Keratinocyte (primary cell): ENCODE data around the gene EBF3. TPM values are rescaled to one million over a fixed set of nuclear protein-coding genes. Genes with fewer than 3 reads are reported as not detected.

ENCODE experiments used
- DNase-seq: peaks from one replicate; pipeline ENCODE4 v3.0.0-alpha.2; 2011; ENCODE audit warnings: low read depth, missing footprints, low spot score
- FAIRE-seq: peaks from 2 replicates; lab custom pipeline; 2011; peaks lifted over from hg19 to GRCh38; lab: Jason Lieb, UNC
- H2AFZ ChIP-seq: 2 replicates; pipeline ENCODE4 v1.6.0; 2012; ENCODE audit warnings: low read length, control low read depth, inconsistent platforms; ENCODE audit not compliant: control insufficient read depth
- H3K27ac ChIP-seq: 2 replicates; pipeline ENCODE4 v1.5.1; 2011; ENCODE audit warnings: low read length; ENCODE audit not compliant: control insufficient read depth, insufficient read depth
- H3K27me3 ChIP-seq: 3 replicates; pipeline ENCODE4 v1.6.0; 2011; ENCODE audit warnings: low read length; ENCODE audit not compliant: control insufficient read depth, insufficient read depth; ENCODE audit errors: extremely low read depth
- H3K36me3 ChIP-seq, 2 experiments: 2 replicates in 1 of 2; 3 replicates in 1 of 2; pipeline ENCODE4 v1.5.1; 2011; ENCODE audit warnings: low read length in 2 of 2, mild to moderate bottlenecking in 1 of 2; ENCODE audit not compliant: control insufficient read depth in 2 of 2, insufficient read depth in 2 of 2; ENCODE audit errors: extremely low read depth in 1 of 2
- H3K4me1 ChIP-seq: 3 replicates; pipeline ENCODE4 v1.5.1; 2011; ENCODE audit warnings: low read length; ENCODE audit not compliant: control insufficient read depth, insufficient read depth; ENCODE audit errors: extremely low read depth
- H3K4me2 ChIP-seq: 3 replicates; pipeline ENCODE4 v1.6.0; 2011; ENCODE audit warnings: low read depth, low read length; ENCODE audit not compliant: control insufficient read depth, insufficient read depth; ENCODE audit errors: extremely low read depth
- H3K4me3 ChIP-seq, 3 experiments: fragments of 200-600 bp in 1 of 3; sonication (generic) in 1 of 3; 2 replicates in 2 of 3; 3 replicates in 1 of 3; pipeline ENCODE4 v1.5.1; 2011 to 2016; ENCODE audit warnings: low read length in 3 of 3, mild to moderate bottlenecking in 3 of 3, control low read depth in 2 of 3, inconsistent platforms in 1 of 3, low read depth in 1 of 3, mixed read lengths in 1 of 3, mixed run types in 1 of 3, moderate library complexity in 1 of 3; ENCODE audit not compliant: control insufficient read depth in 2 of 3, insufficient read depth in 2 of 3; ENCODE audit errors: extremely low read depth in 1 of 3
- H3K79me2 ChIP-seq: 2 replicates; pipeline ENCODE4 v1.6.0; 2012; ENCODE audit warnings: low read length; ENCODE audit not compliant: control insufficient read depth, insufficient read depth
- H3K9ac ChIP-seq: 3 replicates; pipeline ENCODE4 v1.6.0; 2011; ENCODE audit warnings: low read length; ENCODE audit not compliant: control insufficient read depth, insufficient read depth; ENCODE audit errors: extremely low read depth
- H3K9me1 ChIP-seq: 3 replicates; pipeline ENCODE4 v1.6.0; 2011; ENCODE audit warnings: low read length; ENCODE audit not compliant: control insufficient read depth, insufficient read depth; ENCODE audit errors: extremely low read depth
- H3K9me3 ChIP-seq: 2 replicates; pipeline ENCODE4 v1.5.1; 2012; ENCODE audit warnings: low read depth, low read length; ENCODE audit not compliant: control insufficient read depth
- H4K20me1 ChIP-seq: 3 replicates; pipeline ENCODE4 v1.6.0; 2011; ENCODE audit warnings: low read length; ENCODE audit not compliant: control insufficient read depth, insufficient read depth; ENCODE audit errors: extremely low read depth
- EZH2 ChIP-seq: IDR thresholded peaks from one replicate; pipeline ENCODE4 v1.6.1; 2012; ENCODE audit warnings: inconsistent platforms, mild to moderate bottlenecking, low read length, moderate library complexity
- dilution Hi-C: fragments of 300-500 bp; cut with MboI; formaldehyde crosslinking; loops from one replicate; pipeline ENCODE4 v1.7.0; 2020; ENCODE audit warnings: low sequenced_read_pairs; ENCODE audit not compliant: extremely low pct_ligation_motif_present
- polyA plus RNA-seq, 5 experiments: library from polyadenylated mRNA; depleted of rRNA in 3 of 5; stranded (reverse) in 3 of 5; stranded (forward) in 1 of 5; unstranded in 1 of 5; fragments of >200 nt; gene quantifications; 1 replicate in 1 of 5; 2 replicates in 3 of 5; 3 replicates in 1 of 5; pipeline versions ENCODE4 v1.2.1 to v1.2.3, GENCODE V29; 2011 to 2012; ENCODE audit warnings: missing spikeins in 2 of 5, low read depth in 1 of 5, low replicate concordance in 1 of 5
- TF ChIP-seq, protein P1 (sequence below), 3 experiments: IDR thresholded peaks in 1 of 3; conservative IDR thresholded peaks in 1 of 3; optimal IDR thresholded peaks in 1 of 3; 2 replicates in 2 of 3; 3 replicates in 1 of 3; pipeline versions ENCODE3 to v1.5.1; 2011; ENCODE audit warnings: low read length in 3 of 3, mild to moderate bottlenecking in 3 of 3, moderate library complexity in 2 of 3, control low read depth in 1 of 3, inconsistent platforms in 1 of 3; ENCODE audit not compliant: insufficient read depth in 2 of 3; ENCODE audit errors: extremely low read depth in 1 of 3

The EBF3 gene
- polyA plus RNA-seq, 1 donor (not counting 4 experiments of a cell fraction or from before 2014, with no cell fraction given): not detected

DNA sequence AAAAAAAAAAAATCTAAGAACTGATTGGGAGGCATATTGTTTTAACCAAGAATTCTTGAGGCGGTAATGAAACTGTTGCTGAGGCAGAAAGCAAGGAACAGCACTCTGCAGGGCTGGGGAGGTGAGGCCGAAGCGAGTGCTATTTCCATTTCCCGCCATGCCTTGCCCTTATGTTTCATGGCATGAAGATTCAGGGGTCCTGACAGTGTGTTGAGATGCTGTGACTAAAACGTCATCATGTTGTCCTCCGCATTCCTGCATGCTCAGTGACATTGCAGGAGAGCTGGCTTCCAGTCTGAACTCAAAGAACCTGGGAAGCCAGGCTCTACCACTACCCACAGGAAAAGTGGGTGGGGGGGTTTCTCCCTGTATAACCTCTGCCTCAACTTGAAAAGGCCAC lies 85.2 kb downstream of the EBF3 start:
- DNase-seq (no peak), FAIRE-seq (no peak)
- Histone ChIP-seq H3K9ac (no peak overlapping the region), H3K27ac (no peak overlapping the region), H3K9me1 (no peaks in the 10 kb centered on the region), H3K9me3 (peaks cover 3% of the 10 kb centered on the region), H3K36me3 (no peaks in the 10 kb centered on the region), H4K20me1 (no peaks in the 10 kb centered on the region), H3K27me3 (no peaks in the 10 kb centered on the region), H3K4me2 (no peak overlapping the region), H3K4me1 (no peaks in the 10 kb centered on the region), H2AFZ (no peak overlapping the region), H3K79me2 (no peaks in the 10 kb centered on the region), H3K4me3 (no peak overlapping the region)
- TF ChIP-seq, protein P1, sequence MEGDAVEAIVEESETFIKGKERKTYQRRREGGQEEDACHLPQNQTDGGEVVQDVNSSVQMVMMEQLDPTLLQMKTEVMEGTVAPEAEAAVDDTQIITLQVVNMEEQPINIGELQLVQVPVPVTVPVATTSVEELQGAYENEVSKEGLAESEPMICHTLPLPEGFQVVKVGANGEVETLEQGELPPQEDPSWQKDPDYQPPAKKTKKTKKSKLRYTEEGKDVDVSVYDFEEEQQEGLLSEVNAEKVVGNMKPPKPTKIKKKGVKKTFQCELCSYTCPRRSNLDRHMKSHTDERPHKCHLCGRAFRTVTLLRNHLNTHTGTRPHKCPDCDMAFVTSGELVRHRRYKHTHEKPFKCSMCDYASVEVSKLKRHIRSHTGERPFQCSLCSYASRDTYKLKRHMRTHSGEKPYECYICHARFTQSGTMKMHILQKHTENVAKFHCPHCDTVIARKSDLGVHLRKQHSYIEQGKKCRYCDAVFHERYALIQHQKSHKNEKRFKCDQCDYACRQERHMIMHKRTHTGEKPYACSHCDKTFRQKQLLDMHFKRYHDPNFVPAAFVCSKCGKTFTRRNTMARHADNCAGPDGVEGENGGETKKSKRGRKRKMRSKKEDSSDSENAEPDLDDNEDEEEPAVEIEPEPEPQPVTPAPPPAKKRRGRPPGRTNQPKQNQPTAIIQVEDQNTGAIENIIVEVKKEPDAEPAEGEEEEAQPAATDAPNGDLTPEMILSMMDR (optimal IDR thresholded peaks at IDR 0.05 in 1 of 3, IDR thresholded peaks at IDR 0.05 in 1 of 3, conservative IDR thresholded peaks at IDR 0.05 in 1 of 3; ENCODE audit: extremely low read depth in 1 of 3, insufficient read depth in 2 of 3, low read length in 3 of 3): no peak
- no peak for TF ChIP-seq EZH2
- dilution Hi-C loops: no loop called here

DNA sequence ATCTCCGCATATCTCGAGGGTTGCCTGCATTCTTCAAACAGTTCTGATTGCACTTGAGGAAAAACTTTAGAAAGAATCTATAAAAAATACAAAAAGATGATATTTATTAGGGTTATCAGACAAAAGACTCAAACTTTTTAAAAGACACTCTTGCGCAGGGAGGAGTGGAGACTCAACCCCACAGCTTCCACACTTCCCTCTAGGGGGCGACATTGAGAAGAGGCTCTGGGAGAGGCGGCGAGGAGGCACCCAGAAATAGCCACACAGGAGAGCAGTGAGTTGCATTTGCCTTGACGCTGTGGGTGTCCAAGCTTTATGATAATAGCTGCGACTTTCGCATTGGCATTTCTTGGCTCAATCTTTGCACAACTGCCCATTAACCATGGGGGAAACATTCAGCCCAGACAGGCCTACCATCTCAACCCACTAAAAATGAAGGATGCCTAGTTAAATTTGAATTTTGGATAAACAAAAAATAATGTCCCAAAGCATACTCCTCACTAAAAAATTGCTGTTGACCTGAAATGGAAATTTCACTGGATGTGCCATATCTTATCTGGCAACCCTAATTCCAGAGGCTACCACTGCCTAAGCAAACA lies 86.2 kb downstream of the EBF3 start:
- H3K4me1 ChIP-seq: no peaks in the 10 kb centered on the region
- H3K4me2 ChIP-seq: no peak overlapping the region
- H3K27me3 ChIP-seq: no peaks in the 10 kb centered on the region
- TF ChIP-seq, protein P1 (optimal IDR thresholded peaks at IDR 0.05 in 1 of 3, IDR thresholded peaks at IDR 0.05 in 1 of 3, conservative IDR thresholded peaks at IDR 0.05 in 1 of 3; ENCODE audit: extremely low read depth in 1 of 3, insufficient read depth in 2 of 3, low read length in 3 of 3): peak in 1 of 3 experiments; percentile 21
- TF ChIP-seq EZH2: no peak
- H3K9me3 ChIP-seq: peaks cover 3% of the 10 kb centered on the region
- no peaks in the 10 kb centered on the region for H3K36me3 ChIP-seq
- H3K4me3 ChIP-seq: no peak overlapping the region
- H4K20me1 ChIP-seq: no peaks in the 10 kb centered on the region
- DNase-seq (no peak), FAIRE-seq (no peak)
- H3K9me1 ChIP-seq: no peaks in the 10 kb centered on the region
- no peak overlapping the region for H2AFZ ChIP-seq
- no peak overlapping the region for H3K27ac ChIP-seq
- no peaks in the 10 kb centered on the region for H3K79me2 ChIP-seq
- H3K9ac ChIP-seq: no peak overlapping the region
- dilution Hi-C loops: no loop called here
